ENCODE measurements around the gene AGPAT4. TPM values are rescaled to one million over a fixed set of nuclear protein-coding genes. Genes with fewer than 3 reads are reported as not detected.

The AGPAT4 gene
- polyA plus RNA-seq, 1 of the 3 experiments (the other 2 are of a cell fraction): 3.9 TPM

DNA sequence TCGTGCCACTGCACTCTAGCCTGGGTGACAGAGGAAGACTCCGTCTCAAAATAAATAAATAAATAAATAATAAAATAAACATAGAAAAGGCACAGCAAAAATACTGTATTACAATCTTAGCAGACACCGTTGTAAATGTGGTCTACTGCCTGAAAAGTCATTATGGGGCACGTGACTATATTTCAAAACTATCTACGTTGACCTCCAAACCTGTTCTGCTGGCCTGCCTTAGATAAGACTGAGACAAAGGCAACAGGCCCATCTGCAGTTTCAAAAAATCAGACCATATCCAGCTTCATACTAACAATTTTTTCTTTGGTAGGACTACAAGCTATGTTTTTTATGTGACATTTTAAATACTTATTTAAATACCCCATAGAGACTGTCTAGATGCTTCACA is 59.1 kb downstream of the AGPAT4 start:
- ChIA-PET POLR2A (no interaction called here), CTCF (interaction anchor here (0.6 to 1.2 kb wide), 2 partner anchors 10 to 1700 kb away, joined by 3 read pairs; no protein-coding TSS in a partner anchor)
- Histone ChIP-seq H3K4me1 (ENCODE audit: control insufficient read depth in 1 of 2, insufficient read depth in 2 of 2, low read depth in 1 of 2, low read length in 1 of 2) (no peaks in the 10 kb centered on the region), H3K9ac (no peak overlapping the region), H3K9me2 (no peaks in the 10 kb centered on the region), H3K36me3 (replicated peaks in 1 of 2; ENCODE audit: control insufficient read depth in 1 of 2, insufficient read depth in 2 of 2, low read length in 1 of 2) (peaks cover 0 to 8% of the 10 kb centered on the region in 2 experiments), H3K4me2 (no peak overlapping the region), H3K27ac (ENCODE audit: low read depth in 2 of 2, low read length in 1 of 2) (peak overlapping the region in 1 of 2 experiments; percentile 43; a peak in 1 of 4 replicates), H2AFZ (ENCODE audit: low read depth) (no peak overlapping the region), H3F3A (replicated peaks; ENCODE audit: insufficient read depth) (peaks cover 8% of the 10 kb centered on the region), H3K79me2 (ENCODE audit: insufficient read depth) (no peaks in the 10 kb centered on the region), H4K20me1 (ENCODE audit: insufficient read depth) (no peaks in the 10 kb centered on the region), H3K27me3 (ENCODE audit: insufficient read depth) (no peaks in the 10 kb centered on the region), H3K9me3 (peaks cover 18% of the 10 kb centered on the region), H3K4me3 (ENCODE audit: low read depth in 2 of 2, low read length in 1 of 2) (no peak overlapping the region)
- TF ChIP-seq RXRA (IDR thresholded peaks at IDR 0.05; ENCODE audit: borderline replicate concordance, low read depth) (no peak), NRF1 (IDR thresholded peaks at IDR 0.05; ENCODE audit: low read depth, low read length) (no peak), MEF2A (IDR thresholded peaks at IDR 0.05; ENCODE audit: borderline replicate concordance, low read depth) (no peak), RCOR1 (IDR thresholded peaks at IDR 0.05; ENCODE audit: low read length) (no peak), YY1 (IDR thresholded peaks at IDR 0.05; ENCODE audit: low read depth) (no peak), MXI1 (IDR thresholded peaks at IDR 0.05; ENCODE audit: low read depth, low read length) (no peak), IRF3 (IDR thresholded peaks at IDR 0.05; ENCODE audit: low read depth, low read length) (no peak), CTCF (IDR thresholded peaks at IDR 0.05) (no peak), TCF12 (IDR thresholded peaks at IDR 0.05) (no peak), ELF1 (IDR thresholded peaks at IDR 0.05) (no peak), GATA2 (CRISPR knock-in tag; IDR thresholded peaks at IDR 0.05) (no peak), POLR2AphosphoS5 (IDR thresholded peaks at IDR 0.05; ENCODE audit: low read depth, low read length) (no peak), RFX5 (IDR thresholded peaks at IDR 0.05; ENCODE audit: low read length) (no peak), MAX (IDR thresholded peaks at IDR 0.05; ENCODE audit: low read depth) (no peak), TEAD4 (IDR thresholded peaks at IDR 0.05; ENCODE audit: borderline replicate concordance, insufficient read depth) (no peak)
- TF ChIP-seq, protein P1, sequence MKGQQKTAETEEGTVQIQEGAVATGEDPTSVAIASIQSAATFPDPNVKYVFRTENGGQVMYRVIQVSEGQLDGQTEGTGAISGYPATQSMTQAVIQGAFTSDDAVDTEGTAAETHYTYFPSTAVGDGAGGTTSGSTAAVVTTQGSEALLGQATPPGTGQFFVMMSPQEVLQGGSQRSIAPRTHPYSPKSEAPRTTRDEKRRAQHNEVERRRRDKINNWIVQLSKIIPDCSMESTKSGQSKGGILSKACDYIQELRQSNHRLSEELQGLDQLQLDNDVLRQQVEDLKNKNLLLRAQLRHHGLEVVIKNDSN (IDR thresholded peaks at IDR 0.05; ENCODE audit: borderline replicate concordance, low read depth): no peak
- TF ChIP-seq, protein P2, sequence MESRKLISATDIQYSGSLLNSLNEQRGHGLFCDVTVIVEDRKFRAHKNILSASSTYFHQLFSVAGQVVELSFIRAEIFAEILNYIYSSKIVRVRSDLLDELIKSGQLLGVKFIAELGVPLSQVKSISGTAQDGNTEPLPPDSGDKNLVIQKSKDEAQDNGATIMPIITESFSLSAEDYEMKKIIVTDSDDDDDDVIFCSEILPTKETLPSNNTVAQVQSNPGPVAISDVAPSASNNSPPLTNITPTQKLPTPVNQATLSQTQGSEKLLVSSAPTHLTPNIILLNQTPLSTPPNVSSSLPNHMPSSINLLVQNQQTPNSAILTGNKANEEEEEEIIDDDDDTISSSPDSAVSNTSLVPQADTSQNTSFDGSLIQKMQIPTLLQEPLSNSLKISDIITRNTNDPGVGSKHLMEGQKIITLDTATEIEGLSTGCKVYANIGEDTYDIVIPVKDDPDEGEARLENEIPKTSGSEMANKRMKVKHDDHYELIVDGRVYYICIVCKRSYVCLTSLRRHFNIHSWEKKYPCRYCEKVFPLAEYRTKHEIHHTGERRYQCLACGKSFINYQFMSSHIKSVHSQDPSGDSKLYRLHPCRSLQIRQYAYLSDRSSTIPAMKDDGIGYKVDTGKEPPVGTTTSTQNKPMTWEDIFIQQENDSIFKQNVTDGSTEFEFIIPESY (IDR thresholded peaks at IDR 0.05; ENCODE audit: borderline replicate concordance, low read depth): no peak
- WGBS (ENCODE audit: low lambda C conversion rate): 87% methylated on average over 5 of the region's 5 CpGs
- no peak for DNase-seq
